GM18502 (cell line): ENCODE measurements around the gene TSPAN16.
"Not testable (repeated sequence)": the region's sequence is repeated elsewhere in the genome, so short reads cannot be mapped to it uniquely, and the experiment has no call there.

Source experiments
- ATAC-seq: cut with Tn5 transposase; IDR thresholded peaks from one replicate; pipeline ENCODE4 v1.9.1; 2021; ENCODE audit warnings: mild to moderate bottlenecking; ENCODE audit not compliant: unreplicated experiment, poor library complexity

TSPAN16 gene

GRCh38 chr19:11338569-11339253, 42.8 kb downstream of the TSPAN16 start:
- ATAC-seq, result no peak

- ATAC-seq, result peak; percentile 69
Observed at GRCh38 chr19:11339254-11340098, 43.5 kb downstream of the TSPAN16 start, which contains the start of gene RAB3D. Gene RAB3D, minus strand, starts transcription at chr19:11339657. Its CDS starts 2,258 bp downstream, at chr19:11337399.

- not testable (repeated sequence) for ATAC-seq
Observed at GRCh38 chr19:11340099-11340467, 44.1 kb downstream of the TSPAN16 start.

GRCh38 chr19:11342429-11342828, 46.5 kb downstream of the TSPAN16 start:
- no peak for ATAC-seq

GRCh38 chr19:11345122-11345803, 49.3 kb downstream of the TSPAN16 start:
- no peak for ATAC-seq

DNA sequence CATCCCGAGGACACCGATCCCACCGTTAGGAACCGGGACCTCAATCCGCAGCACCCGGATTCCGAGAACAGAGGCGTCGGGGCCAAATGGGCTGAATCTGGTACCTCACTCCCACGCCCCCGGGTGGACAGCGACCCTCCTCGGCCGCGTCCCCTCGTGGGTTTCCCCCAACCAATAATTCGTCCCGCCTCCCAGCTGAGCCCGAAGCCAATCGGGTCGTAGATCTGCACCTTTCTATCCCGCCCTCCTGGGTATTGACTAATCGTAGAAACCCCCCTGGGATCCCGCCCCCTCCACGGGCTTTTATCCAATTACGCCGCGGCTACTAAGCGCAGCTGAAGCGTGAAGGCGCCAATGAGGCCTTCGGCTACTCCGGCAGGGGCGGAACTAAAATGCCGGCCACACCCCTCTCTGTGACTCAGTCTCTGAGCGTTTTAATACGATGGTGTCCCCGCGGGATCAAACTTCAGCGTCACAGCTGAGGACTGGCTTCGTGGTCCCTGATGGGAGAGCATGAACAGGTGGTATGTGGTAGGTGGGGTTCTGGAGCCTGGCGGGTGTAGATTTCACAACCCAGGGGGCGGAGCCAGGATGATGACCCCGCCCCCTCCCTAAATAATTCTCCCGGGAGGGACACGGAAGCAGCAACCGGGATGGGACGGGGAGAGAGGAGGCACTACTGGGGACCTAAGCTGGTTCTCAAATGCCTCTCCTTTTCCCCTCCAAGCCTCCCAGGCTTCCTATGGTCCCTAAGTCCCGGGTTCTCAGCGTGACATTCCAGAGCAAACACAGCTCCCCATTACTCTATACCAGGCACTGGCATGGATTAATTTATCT, 50.4 kb downstream of the TSPAN16 start, which contains the start of the genes CCDC159 and TMEM205:
Gene CCDC159, plus strand, starts transcription at position 416 of the 837 bp plus-strand sequence. Its CDS starts 88 bp downstream, at position 504.
Gene TMEM205, minus strand, starts transcription at position 165 of the 837 bp plus-strand sequence. CDS start 649 bp downstream, outside the sequence.
- peak; percentile 91 for ATAC-seq

DNA sequence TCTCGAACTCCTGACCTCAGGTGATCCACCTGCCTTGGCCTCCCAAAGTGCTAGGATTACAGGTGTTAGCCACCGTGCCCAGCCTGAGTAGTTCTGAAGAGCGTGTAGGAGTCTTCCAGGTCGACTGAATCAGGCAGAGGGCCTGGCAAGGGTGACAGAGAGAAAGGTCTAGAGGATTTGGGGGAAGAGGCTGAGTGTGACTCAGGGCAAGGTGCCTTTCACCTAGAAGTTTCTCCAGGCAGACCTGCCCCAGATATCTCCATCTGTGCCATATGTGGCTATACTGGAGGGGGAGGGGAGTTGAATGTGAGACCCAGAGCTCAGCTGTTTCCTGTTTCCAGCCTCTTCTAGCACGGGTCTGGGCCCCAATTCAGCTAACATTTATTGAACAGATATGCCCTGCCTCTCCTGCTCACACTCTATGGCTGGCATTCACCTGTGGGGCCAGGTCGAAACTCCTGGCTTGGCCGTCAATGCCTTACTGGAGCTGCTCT, 51.6 kb downstream of the TSPAN16 start:
- no peak for ATAC-seq

GRCh38 chr19:11349171-11349570, 53.2 kb downstream of the TSPAN16 start:
- no peak for ATAC-seq

GRCh38 chr19:11354102-11354501, 58.1 kb downstream of the TSPAN16 start:
- ATAC-seq, result not testable (repeated sequence)

DNA sequence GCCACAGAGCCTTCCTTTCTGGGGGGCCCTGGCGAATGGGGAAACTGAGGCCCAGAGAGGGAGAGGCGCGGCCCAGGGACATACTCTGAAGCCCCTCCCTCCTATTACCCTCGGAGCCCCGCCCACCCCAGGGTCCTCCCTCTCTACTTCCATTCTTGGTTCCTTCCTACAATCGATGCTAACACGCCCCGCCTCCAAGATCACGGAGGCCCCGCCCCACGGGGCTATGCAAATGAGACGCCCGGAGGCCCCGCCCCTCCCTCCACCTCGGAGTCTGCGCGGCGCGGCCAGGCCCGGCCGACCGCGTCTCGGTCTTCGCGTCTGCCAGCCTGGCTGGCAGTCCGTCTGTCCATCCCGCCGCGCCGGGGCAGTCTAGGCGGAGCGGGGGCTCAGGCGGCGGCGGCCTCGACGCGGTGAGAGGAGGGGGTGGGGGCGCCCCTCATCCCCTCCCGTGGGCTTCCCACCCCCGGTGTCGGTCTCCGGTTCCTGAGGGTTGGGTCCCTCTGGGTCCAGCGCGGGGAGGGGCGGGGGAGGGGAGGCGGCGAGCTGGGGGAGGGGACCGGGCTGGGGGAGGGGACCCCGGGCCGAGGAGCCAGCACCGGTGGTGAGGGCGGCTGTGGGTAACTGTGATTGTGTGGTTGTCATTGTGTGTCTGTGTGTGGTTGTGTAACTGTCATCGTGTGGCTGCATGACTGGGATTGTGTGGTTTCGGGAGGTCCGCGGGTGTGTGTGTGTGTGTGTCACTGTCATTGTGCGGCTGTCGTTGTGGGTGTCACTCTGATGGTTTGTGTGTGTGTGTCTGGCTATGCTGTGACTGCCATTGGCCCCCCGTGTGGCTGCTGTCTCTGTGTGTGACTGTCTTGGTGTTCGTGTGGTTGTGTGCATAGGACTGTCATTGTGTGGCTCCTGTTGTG, 59.5 kb downstream of the TSPAN16 start, which contains the start of gene PLPPR2:
Gene PLPPR2, plus strand, starts transcription at position 273 of the 914 bp plus-strand sequence. CDS start 2,242 bp downstream, outside the sequence.
- ATAC-seq, result no peak

GRCh38 chr19:11356074-11356397, 60.1 kb downstream of the TSPAN16 start:
- no peak for ATAC-seq

- ATAC-seq, result no peak
Observed at GRCh38 chr19:11356676-11357550, 61.0 kb downstream of the TSPAN16 start.

DNA sequence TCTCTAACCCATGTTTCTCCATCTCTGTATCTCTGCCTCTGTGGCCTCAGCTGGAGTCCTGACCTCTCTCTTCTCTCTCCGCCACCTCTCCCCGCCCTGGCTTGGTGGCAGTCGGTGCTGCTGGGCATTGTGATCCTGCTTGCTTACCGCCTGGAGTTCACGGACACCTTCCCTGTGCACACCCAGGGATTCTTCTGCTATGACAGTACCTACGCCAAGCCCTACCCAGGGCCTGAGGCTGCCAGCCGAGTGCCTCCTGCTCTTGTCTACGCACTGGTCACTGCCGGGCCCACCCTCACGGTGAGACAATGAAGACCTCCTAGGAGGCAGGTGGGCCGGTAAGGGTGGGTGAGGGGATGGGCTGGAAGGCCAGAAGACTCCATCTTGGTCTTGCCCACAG, 63.5 kb downstream of the TSPAN16 start:
- no peak for ATAC-seq

DNA sequence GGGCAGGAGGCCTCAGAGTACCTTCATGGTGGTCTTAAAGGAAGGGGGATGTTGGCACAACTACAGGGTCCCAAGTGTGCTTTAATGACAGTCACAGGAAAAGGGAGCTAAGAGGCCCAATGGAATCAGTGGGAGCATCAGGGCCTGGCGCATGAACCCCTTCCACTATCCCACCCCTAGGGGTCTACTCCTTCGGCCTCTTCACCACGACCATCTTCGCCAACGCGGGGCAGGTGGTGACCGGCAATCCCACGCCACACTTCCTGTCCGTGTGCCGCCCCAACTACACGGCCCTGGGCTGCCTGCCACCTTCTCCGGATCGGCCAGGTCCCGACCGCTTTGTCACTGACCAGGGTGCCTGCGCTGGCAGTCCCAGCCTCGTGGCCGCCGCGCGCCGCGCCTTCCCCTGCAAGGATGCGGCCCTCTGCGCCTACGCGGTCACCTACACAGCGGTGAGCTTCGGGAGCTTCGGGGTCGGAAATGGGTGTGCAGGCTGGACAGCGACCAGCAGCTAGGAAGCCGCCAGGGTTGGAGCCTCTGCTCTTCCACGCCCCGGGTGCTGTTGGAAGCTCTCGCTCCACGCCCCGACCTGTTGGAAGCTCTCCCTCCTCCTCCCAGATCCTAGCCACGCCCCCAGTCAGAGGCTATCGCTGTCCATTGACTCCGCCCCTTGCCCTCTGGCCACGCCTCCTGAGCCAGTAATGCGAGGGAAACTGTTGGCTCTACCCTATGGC, 65.2 kb downstream of the TSPAN16 start:
- ATAC-seq, result no peak

GRCh38 chr19:11361771-11362731, 66.1 kb downstream of the TSPAN16 start:
- ATAC-seq, result no peak

- ATAC-seq, result no peak
Observed at GRCh38 chr19:11363881-11364280, 67.9 kb downstream of the TSPAN16 start.
